ENCODE measurements around the gene TOMM5.
"Not testable (repeated sequence)": the region's sequence is repeated elsewhere in the genome, so short reads cannot be mapped to it uniquely, and the experiment has no call there.

TOMM5 gene

DNA sequence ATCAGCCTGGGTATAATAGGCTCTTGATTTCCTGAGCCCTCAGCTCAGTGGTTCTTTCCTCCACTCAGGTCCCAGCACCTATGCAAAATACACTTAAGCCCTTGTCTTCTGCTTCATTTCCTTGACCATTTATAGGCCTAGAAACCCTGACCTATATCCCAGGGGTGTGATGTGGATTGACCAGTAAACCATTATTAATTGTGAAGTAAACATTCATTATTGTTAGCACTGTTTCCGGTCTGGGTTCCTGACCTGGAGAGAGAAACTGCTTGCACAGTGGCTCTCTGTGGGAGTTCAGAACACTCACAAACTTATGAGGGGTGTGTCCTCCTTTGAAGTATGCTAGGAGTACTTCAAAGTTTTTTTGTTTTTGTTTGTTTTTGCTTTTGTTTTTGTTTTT is 19.6 kb upstream of the TOMM5 start:
- no peak for DNase-seq

DNA sequence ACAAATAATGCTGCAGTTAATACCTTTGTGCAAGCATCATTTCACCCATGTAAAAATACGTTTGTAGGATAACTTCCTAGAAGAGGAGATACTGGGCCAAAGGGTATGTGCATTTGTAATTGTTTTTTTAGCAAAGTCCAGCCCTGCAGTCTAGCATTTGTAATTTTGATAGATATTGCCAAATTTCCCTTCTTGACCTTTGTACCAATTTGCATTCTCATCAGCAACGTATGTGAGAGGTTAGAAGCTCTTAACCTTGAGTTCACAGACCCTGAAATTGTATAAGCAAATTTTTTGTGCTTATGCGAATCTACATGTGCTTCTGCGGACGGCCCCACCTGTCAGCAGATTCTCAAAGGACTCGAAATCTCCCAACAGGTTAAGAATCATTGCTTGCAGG is 18.6 kb upstream of the TOMM5 start:
- no peak for DNase-seq

DNA sequence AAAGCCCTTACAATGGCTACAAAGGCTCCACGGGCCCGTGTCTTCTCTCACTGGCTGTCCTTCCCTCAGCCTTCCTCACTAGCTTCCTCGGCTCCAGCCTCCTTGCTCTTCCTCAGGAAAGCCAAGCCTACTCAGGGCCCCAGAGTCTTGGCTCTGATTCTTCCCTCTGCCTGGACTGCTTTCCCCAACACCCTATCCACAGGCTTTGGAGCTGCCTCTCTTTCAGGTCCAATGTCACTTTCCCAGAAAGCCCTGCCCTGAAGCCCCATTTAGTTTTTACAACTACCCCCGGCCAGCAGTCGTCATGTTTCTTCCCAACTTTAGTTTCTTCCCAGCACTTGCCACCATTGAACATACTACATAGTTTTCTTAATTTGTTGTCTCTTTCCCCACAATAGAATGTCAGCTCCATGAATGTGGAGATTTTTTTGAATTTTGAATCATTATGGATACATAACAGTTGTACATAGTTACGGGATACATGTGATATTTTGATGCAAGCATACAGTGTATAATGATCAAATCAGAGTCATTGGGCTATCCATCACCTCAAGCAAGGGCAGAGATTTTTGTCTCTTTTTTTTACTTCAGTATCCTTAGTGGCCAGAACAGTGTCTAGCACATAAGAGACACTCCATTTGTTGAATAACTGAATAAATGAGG is 17.5 kb upstream of the TOMM5 start:
- DNase-seq: no peak

DNA sequence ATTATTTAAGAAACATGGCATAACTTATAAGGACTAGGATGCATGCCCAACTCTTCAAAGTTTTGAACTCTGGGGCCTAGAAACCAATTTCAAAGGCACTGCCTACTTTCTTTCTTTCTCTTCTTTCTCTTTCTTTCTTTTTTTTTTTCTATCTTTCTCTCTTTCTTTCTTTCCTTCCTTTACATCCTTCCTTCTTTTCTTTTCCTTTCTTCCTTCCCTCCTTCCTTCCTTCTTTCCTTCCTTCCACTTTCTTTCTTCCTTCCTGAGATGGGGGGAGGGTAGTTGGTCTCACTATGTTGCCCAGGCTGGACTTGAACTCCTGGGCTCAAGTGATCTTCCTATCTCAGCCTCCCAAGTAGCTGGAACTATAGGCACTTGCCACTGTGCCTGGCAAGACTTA is 15.9 kb upstream of the TOMM5 start:
- DNase-seq: no peak

DNA sequence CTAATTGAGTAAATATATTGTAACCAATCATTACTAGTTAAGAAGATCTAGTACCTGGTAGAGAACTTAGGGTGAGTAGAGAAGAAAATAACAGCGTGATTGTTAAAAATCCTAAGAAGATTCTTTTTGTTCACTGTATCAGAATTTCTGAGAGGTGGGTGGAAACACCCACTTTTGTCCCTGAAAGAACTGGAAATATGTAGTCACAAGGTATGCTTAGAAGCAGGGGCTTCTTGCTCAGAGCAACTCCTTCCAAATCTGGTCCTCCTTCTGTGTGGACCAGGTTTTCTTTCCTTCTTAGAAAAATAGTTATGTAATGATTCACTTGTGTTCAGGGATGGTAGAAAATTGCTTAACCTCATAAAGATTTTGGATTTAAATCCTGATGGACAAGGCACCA is 11.9 kb upstream of the TOMM5 start:
- DNase-seq: peak in 3 of 56 donors; percentile 2 to 22 (median 13)

DNA sequence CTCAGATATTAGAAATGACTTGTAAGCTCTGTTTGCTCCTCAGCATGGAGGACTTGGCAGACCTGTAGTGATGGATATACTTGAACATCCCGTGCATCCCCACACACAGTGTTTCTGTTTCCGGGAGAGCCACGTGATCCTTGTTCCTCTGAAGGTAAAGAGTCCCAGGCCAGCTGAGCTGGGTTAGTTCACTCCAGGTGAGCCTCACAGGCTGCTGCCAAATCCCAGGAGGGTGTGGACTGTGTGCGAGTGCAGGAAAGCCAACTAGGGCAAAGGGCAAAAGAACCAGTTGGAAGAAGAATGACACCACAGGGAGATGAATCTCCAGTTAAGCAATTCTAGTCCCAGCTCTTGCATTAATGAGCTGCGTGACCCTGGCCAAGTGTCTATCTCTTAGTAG is 10.4 kb upstream of the TOMM5 start:
- no peak for DNase-seq

DNA sequence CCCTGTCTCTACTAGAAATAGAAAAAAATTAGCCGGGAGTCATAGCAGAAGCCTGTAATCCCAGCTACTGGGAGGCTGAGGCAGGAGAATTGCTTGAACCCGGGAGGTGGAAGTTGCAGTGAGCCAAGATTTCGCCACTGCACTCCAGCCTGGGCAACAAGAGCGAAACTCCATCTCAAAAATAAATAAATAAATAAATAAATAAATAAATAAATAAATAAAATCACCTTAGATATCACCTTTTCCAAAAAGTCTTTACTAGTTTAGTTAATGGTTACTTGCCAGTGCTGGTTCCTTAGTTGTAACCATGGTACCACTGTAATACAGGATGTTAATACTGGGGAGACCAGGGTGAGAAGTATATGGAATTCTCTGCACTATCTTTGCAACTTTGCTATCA is 9.7 kb upstream of the TOMM5 start:
- DNase-seq: not testable (repeated sequence)

DNA sequence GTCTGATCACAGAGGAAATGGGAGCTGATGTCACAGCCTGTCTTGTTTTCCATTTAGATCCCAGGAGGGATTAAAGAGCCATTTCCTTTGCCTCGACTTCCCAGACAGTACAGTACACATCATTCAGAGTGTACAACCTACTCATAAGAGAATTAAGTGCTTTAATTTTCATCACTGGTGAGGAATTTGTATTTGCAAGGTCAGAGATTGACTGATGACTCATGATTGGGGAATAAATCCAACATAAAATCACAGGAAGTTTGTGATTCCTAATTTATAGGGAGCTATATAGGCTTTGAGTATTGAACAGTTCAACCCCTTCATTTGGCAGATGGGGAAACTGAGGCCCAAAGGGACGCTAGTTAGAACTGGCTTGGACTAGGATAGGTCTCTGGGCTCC is 4.1 kb upstream of the TOMM5 start:
- DNase-seq: no peak

DNA sequence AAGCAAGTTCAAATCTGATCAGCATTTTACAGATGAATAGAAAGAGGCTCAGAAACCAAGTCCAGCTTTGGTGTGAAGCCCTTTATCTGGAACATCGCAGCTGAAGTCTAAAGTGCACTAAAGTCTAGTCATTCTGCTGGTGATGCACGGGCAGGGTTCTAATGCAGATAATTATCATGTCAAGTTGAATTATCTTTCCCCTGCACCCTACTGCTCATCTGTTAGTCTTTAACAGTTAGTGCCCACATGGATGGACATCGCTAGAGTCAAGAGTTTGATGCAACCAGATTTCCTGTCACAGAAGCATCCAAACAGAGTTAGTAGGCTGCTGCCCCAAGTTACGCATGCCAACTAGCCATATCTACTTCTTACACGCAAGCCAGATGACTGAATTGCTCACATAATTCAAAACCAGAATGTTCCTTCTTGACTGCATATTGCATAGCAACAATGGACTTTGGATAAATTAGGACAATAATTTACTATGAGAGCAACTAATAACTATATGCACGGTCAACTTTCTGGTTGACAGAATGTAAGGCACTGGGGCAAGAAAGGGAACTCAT is 1.6 kb upstream of the TOMM5 start:
- no peak for DNase-seq

DNA sequence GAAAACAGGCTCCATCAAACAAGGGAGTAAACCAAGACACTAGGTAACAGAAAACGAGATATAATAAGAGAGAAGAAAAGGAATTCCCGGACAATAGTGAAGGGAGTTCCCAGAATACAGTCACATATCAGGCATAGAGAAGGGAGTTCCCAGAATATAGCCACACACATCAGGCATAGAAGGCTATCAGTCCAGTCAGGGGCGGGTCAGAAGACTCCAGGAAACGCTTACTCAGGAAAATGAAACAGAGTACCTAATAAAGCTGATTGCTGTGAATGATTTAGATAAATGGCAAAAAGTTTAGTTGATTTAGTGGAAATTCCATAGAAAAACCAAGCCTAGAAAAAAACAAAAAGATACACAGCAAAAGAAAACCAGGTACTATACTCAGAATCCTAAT is 4.9 kb downstream of the TOMM5 start:
- no peak for DNase-seq

DNA sequence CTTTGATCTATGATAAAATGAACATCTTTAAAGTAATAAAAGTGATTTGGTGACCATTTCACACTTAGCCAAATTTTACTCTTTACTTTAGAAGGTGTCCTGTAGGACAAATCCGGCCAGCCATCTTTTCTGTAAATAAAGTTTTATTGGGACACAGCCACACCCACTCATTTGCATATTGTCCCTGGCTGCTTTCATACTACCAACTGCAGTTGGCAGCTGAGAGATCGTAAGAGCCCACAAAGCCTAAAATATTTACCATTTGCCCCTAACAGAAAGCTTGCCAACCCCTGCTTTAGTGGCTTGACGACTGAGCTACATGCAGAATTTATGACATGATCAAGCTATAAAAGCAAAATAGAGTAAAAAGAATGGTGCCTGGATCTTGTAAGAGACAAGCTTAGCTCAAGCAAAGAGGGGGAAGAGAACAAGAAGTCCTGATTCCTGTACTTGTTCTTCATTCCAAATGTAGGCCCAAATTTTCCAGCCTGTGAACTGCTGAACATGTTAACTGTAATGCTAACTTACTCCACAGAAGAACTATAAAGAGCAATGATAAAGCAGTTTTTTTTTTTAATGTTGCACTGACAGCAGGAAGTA is 8.8 kb downstream of the TOMM5 start:
- no peak for DNase-seq

DNA sequence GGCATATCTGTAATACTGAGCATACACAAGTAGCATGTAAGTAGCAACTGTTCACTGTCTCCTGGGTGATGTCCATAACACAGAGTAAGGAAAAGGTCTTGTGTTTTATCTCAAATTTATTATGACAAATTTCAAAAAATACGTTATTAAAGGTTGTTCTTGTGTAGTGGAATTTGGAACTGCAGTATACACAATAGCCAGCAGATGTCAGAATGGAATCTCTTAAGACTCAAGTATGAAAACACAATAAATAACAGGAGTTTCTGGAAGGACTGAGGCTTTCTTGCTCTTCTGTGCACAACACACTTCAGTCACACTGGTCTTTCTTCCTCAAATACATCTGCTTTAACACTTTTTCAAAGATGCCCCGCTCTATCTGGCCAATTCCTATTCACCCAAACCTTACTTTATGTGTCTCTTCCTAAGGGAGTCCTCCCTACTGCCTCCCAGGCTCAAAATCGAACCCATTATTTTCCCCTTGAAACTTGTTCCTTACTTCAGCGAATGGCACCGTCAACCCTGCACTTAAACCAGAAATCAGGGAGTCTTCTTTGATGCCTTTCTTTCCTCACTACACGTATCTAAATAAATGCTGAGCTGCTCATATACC is 9.7 kb downstream of the TOMM5 start:
- peak in 2 of 56 donors; percentile 7 to 8 for DNase-seq

DNA sequence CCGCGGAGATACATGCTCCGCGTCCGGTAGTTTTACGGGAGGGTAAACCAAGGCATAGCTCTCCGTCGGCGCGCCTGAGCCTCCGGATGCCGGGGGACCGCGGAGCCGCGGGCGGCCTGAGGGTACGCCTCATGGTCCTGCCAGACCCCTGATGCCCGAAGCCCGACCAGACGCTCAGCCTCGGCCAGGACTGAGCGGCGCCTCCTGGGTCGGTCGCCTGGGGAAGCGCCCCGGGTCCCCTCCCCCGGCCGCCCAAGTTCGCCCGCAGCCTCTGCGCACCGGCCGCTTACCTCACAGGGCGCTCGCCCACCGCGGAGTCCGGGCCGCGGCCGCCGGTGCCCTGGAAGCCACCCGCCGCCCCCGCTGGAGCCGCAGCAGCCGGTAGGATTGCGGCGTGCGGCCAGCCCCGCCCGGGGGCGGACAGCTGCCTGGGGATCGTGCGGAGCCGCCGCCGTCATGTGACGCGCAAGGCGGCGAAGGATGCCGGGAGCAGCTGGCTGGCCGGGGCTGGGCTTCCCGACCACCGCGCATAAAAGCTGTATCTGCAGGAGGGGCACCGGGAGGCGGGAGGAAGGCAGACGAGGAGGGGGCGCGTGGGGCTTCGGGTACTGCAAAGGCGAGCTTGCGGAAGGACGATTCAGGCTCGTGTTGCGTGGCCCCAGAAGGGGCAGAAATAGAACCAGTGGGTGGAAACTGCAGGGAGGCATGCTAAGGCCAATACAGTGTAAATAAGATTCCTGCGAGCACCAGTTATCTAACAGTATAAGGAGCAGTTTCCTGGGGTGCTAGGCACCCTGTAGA is 16.3 kb downstream of the TOMM5 start, which contains the start of gene FBXO10:
Gene FBXO10 (minus strand): TSS at position 460 of the 801 bp plus-strand sequence. CDS start 34,612 bp downstream, outside the sequence.
- DNase-seq: peak in 53 of 56 donors; percentile 5 to 81 (median 62)

DNA sequence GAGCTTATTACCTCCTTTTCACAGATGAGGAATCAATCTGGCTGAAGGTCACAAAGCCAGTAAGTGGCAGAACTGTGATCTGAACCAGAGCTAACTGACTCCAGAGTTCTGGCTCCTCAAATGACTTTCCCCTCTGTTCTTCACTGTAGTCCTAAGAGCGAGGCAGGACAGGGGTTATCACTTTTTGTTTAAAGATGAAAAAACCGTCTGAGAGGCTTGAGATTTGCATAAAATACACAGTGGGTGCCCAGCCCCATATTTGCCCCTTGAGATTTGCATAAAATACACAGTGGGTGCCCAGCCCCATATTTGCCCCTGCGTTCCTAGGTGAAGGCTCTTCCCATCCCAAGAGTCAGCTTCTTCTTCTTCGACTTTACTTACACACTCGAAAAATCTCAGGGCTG is 16.9 kb downstream of the TOMM5 start:
- peak in 2 of 56 donors; percentile 4 to 44 for DNase-seq

DNA sequence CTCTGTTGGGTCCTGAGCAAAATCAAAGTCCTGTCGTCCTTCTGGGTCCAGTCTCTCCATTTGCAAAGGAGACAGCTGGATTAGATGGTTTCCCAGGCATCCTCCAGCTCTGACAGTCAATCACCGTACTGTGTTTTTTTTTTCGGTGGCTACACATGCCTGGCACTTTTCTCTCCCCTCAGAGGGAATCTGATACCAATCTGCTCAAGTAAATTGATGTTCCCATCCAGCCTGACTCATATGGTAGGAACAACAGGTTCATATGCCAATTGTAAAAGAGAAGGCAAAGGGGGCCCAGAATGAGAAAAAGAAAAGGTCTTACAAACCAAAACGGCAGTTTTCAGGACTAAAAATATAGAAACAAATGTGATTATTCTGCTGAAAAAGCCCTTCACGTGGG is 17.4 kb downstream of the TOMM5 start:
- DNase-seq: peak in 2 of 56 donors; percentile 0 to 10

DNA sequence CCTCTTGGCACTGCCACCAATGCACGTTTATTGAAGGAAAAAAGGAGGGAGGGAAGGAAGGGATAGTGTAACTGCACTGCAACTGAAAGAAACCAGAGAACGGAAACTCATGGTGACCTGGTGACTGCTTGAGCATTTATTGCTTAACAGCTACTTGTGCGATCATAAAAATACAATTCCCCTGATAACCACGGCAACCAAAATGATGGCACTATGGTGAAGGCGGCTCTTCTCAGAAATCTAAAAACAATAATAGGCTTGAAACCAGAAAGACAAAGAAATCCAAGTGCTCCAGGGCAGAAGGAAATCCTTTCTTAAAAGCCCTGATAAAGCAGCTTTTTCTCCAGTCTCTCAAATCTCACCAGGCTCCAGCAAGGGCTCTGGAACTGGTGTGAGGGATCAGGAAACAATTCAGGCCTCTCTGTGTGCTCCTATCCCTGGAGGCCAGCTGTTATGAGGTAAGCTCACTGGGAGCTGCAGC is 18.1 kb downstream of the TOMM5 start:
- peak in 4 of 56 donors; percentile 3 to 26 (median 12) for DNase-seq

DNA sequence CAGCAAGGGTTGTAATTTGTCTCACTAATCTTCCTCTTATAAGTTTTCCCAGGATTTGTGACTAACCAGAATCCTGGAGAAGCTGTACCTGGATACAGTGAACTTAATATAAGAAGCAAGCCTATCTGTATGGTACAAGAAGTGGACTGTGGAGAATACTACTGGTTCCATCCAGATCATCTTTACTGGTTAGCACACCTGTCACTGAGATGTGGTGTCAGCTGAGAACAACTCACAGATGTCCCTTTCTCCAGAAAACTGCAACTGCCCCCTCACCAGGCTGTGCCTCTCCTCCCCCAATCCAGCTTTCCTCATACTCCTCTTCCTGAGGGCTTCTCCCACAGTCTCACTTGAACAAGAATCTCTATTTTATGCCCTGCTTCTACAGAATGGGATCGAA is 21.1 kb downstream of the TOMM5 start:
- DNase-seq: no peak

DNA sequence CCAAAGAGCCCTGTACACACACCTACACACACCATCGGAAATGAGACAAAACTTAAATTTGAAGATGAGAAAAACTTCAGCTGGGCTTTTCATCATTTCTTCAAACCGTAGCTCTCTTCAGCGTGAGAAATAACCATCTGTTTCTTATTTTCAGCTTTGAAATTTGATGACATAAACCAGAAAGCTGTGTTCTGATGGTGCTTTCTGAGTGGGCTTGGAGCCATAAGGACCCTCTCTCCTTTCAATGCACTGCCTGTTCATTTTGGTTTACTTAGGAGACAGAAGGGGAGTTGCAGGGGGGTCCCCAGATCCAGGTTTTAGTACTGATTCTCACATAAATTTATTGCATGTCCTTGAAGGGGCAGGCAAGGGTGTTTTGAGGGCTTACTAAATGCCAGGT is 25.7 kb downstream of the TOMM5 start:
- DNase-seq: no peak

DNA sequence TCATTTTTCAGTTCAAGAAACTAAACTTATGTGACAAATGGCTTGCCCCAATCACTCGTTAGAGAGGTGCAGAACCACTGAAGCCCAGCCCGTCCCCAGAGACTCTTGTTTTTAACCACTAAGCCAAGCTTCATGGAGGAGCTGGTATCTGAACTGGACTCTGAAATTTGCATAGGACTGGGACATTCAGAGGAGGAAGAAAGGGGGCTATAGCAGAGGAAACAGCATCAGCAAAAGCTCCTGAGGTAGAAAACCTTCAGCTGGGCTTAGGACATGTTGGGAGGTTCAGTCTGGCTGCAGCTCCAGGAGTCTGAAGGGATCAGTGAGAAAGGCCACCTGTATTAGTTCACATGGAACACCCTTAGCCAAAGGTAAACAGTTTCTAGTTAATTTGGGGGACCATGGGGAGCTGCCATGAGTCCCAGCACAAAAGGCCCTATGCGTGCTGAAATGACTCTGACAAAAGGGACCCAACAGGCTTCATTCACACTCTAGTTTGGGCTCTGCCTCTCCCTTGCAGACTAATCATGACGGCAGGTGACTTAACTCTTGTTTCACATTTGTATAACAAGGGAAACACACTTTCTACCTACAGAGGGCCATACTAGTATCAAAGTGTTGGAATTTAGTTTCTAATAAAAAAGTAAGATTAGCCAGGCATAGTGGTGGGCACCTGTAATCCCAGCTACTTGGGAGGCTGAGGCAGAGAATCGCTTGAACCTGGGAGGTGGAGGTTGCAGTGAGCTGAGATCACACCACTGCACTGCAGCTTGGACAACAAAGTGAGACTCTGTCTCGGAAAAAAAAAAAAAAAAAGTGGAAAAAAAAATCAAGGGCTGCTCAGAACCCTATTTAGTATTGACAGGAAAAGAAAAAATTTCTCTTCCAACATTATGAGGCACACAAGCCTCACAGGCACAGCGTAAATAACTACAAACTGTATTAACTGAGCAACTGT is 26.5 kb downstream of the TOMM5 start:
- DNase-seq: no peak

DNA sequence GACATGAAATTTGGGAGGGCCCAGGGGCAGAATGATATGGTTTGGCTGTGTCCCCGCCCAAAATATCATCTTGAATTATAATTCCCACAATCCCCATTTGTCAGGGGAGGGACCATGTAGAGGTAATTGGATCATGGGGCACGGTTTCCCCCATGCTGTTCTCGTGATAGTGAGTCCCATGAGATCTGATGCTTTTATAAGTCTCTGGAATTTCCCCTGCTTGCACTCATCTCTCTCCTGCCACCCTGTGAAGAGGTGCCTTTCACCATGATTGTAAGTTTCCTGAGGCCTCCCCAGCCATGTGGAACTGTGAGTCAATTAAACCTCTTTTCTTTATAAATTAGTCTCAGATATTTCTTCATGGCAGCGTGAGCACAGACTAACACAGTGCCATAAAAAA is 27.5 kb downstream of the TOMM5 start:
- DNase-seq: no peak

Data from nucleus accumbens (tissue), 56 donors.